A673 (cell line): ENCODE results near the gene DNAJB6.

Experiments used
- EZH2 ChIP-seq: fragments of 200-600 bp; sonication (generic); IDR thresholded peaks from 2 replicates; pipeline ENCODE4 v1.6.1; 2017; ENCODE audit warnings: borderline replicate concordance, low read depth, mild to moderate bottlenecking, mixed read lengths, antibody characterized with exemption, low read length; ENCODE audit not compliant: poor library complexity, severe bottlenecking
- TF ChIP-seq, protein P1 (sequence below): fragments of 300-800, 200-600 bp; sonication (generic); conservative IDR thresholded peaks from 2 replicates; pipeline ENCODE4 v1.5.1; 2017; ENCODE audit warnings: low read depth, mild to moderate bottlenecking, antibody characterized with exemption, low read length, moderate library complexity, mixed read lengths

GRCh38 chr7:157412021-157412443 lies 75.2 kb downstream of the DNAJB6 start:
- TF ChIP-seq, protein P1, sequence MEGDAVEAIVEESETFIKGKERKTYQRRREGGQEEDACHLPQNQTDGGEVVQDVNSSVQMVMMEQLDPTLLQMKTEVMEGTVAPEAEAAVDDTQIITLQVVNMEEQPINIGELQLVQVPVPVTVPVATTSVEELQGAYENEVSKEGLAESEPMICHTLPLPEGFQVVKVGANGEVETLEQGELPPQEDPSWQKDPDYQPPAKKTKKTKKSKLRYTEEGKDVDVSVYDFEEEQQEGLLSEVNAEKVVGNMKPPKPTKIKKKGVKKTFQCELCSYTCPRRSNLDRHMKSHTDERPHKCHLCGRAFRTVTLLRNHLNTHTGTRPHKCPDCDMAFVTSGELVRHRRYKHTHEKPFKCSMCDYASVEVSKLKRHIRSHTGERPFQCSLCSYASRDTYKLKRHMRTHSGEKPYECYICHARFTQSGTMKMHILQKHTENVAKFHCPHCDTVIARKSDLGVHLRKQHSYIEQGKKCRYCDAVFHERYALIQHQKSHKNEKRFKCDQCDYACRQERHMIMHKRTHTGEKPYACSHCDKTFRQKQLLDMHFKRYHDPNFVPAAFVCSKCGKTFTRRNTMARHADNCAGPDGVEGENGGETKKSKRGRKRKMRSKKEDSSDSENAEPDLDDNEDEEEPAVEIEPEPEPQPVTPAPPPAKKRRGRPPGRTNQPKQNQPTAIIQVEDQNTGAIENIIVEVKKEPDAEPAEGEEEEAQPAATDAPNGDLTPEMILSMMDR, result no peak
- no peak for TF ChIP-seq EZH2
